GM23338 (cell line): ENCODE results near the gene TYMP.

ENCODE experiments used
- EZH2 ChIP-seq: fragments of 200-600 bp; sonication (generic); IDR thresholded peaks from one replicate; pipeline ENCODE4 v1.8.0; 2017; ENCODE audit warnings: antibody characterized with exemption, mild to moderate bottlenecking, low read depth; ENCODE audit not compliant: unreplicated experiment
- EZH2phosphoT487 ChIP-seq: fragments of 200-600 bp; sonication (generic); IDR thresholded peaks from one replicate; pipeline ENCODE4 v1.8.1; 2018; ENCODE audit warnings: antibody characterized with exemption; ENCODE audit not compliant: unreplicated experiment
- POLR2AphosphoS5 ChIP-seq: IDR thresholded peaks from 2 replicates; pipeline ENCODE4 v1.6.1; 2016; ENCODE audit warnings: antibody characterized with exemption, low read depth
- STAT1 ChIP-seq: IDR thresholded peaks from one replicate; pipeline ENCODE4 v1.6.1; 2016; ENCODE audit warnings: antibody characterized with exemption; ENCODE audit not compliant: unreplicated experiment
- ZNF331 ChIP-seq: fragments of 250-450 bp; sonication (Bioruptor Pico); IDR thresholded peaks from 2 replicates; pipeline ENCODE4 v1.5.0; 2020; ENCODE audit warnings: low read depth, mild to moderate bottlenecking, moderate library complexity
- TF ChIP-seq, protein P1 (sequence below), 2 experiments: fragments of 200-600 bp in 1 of 2; sonication (generic) in 1 of 2; conservative IDR thresholded peaks; 2 replicates each; pipeline versions ENCODE4 v1.5.1 to v1.6.1; 2016 to 2017; ENCODE audit warnings: antibody characterized with exemption in 2 of 2, low read depth in 2 of 2, mild to moderate bottlenecking in 2 of 2, moderate library complexity in 1 of 2
- TF ChIP-seq, protein P2 (sequence below): IDR thresholded peaks from one replicate; pipeline ENCODE4 v1.6.1; 2018; ENCODE audit warnings: antibody characterized with exemption; ENCODE audit not compliant: unreplicated experiment

DNA sequence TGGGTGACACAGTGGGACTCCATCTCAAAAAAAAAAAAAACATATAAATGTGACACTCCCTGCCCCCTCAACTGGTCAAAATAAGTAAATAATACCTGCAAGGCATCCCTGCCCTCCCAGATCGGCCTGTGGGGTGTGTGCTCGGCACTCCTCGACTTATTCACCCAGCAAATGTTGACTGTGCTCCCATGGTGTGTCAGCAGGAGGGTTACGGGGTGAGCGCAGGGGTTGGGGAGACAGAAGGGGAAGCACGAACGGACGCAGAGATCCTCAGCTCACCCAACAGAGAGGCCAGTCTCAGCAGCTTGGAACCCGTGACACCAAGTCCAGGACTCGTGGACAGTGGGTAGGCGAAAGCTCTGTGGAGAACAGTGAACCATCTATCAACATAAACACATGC, 50.1 kb downstream of the TYMP start:
- TF ChIP-seq, protein P1, sequence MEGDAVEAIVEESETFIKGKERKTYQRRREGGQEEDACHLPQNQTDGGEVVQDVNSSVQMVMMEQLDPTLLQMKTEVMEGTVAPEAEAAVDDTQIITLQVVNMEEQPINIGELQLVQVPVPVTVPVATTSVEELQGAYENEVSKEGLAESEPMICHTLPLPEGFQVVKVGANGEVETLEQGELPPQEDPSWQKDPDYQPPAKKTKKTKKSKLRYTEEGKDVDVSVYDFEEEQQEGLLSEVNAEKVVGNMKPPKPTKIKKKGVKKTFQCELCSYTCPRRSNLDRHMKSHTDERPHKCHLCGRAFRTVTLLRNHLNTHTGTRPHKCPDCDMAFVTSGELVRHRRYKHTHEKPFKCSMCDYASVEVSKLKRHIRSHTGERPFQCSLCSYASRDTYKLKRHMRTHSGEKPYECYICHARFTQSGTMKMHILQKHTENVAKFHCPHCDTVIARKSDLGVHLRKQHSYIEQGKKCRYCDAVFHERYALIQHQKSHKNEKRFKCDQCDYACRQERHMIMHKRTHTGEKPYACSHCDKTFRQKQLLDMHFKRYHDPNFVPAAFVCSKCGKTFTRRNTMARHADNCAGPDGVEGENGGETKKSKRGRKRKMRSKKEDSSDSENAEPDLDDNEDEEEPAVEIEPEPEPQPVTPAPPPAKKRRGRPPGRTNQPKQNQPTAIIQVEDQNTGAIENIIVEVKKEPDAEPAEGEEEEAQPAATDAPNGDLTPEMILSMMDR (conservative IDR thresholded peaks at IDR 0.05; ENCODE audit: low read depth in 2 of 2): no peak
- TF ChIP-seq ZNF331 (CRISPR knock-in tag) (no peak), STAT1 (no peak), POLR2AphosphoS5 (no peak), EZH2phosphoT487 (no peak), EZH2 (no peak)
- TF ChIP-seq, protein P2, sequence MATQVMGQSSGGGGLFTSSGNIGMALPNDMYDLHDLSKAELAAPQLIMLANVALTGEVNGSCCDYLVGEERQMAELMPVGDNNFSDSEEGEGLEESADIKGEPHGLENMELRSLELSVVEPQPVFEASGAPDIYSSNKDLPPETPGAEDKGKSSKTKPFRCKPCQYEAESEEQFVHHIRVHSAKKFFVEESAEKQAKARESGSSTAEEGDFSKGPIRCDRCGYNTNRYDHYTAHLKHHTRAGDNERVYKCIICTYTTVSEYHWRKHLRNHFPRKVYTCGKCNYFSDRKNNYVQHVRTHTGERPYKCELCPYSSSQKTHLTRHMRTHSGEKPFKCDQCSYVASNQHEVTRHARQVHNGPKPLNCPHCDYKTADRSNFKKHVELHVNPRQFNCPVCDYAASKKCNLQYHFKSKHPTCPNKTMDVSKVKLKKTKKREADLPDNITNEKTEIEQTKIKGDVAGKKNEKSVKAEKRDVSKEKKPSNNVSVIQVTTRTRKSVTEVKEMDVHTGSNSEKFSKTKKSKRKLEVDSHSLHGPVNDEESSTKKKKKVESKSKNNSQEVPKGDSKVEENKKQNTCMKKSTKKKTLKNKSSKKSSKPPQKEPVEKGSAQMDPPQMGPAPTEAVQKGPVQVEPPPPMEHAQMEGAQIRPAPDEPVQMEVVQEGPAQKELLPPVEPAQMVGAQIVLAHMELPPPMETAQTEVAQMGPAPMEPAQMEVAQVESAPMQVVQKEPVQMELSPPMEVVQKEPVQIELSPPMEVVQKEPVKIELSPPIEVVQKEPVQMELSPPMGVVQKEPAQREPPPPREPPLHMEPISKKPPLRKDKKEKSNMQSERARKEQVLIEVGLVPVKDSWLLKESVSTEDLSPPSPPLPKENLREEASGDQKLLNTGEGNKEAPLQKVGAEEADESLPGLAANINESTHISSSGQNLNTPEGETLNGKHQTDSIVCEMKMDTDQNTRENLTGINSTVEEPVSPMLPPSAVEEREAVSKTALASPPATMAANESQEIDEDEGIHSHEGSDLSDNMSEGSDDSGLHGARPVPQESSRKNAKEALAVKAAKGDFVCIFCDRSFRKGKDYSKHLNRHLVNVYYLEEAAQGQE: no peak
